ENCODE results near the gene ABCC8. TPM values are rescaled to one million over a fixed set of nuclear protein-coding genes. Genes with fewer than 3 reads are reported as not detected.
A peak's percentile ranks its signal among the peaks of the same experiment; 100 is the strongest.

Gene ABCC8
- polyA plus RNA-seq, 1 of the 3 experiments (the other 2 are of a cell fraction) = 1.1 TPM

- H3K9me3 ChIP-seq = no peaks in the 10 kb centered on the region
- H3K9ac ChIP-seq = no peak overlapping the region
- no peak for DNase-seq
- no peak overlapping the region for H3K27ac ChIP-seq (ENCODE audit: low read depth in 2 of 2, low read length in 1 of 2)
- ChIA-PET POLR2A (no interaction called here), CTCF (interaction anchor here (0.9 kb wide), 1 partner anchor 16 kb away, joined by 4 read pairs; no protein-coding TSS in a partner anchor)
- peak overlapping the region; percentile 64 to 77; a peak in 3 of 4 replicates for H3K4me3 ChIP-seq (ENCODE audit: low read depth in 2 of 2, low read length in 1 of 2)
- peak overlapping the region; percentile 95 for H3K4me2 ChIP-seq
- H2AFZ ChIP-seq (ENCODE audit: low read depth) = 0 out of 2 replicates have a peak overlapping the region, but pooled peaks have one; percentile 96
- H3F3A ChIP-seq (replicated peaks; ENCODE audit: insufficient read depth) = peaks cover 21% of the 10 kb centered on the region
- H4K20me1 ChIP-seq (ENCODE audit: insufficient read depth) = no peaks in the 10 kb centered on the region
- TF ChIP-seq CTCF (IDR thresholded peaks at IDR 0.05) (peak; percentile 22; the same call in 1 of the 2 replicates), REST (IDR thresholded peaks at IDR 0.05; ENCODE audit: low read depth, low read length) (no peak)
- H3K9me2 ChIP-seq = no peaks in the 10 kb centered on the region
- no peaks in the 10 kb centered on the region for H3K36me3 ChIP-seq (replicated peaks in 1 of 2; ENCODE audit: control insufficient read depth in 1 of 2, insufficient read depth in 2 of 2, low read length in 1 of 2)
- H3K27me3 ChIP-seq (ENCODE audit: insufficient read depth) = no peaks in the 10 kb centered on the region
- WGBS (ENCODE audit: low lambda C conversion rate) = 57% methylated on average over 12 of the region's 12 CpGs
- H3K79me2 ChIP-seq (ENCODE audit: insufficient read depth) = no peaks in the 10 kb centered on the region
- peaks cover 5 to 14% of the 10 kb centered on the region in 2 experiments; a peak in 3 of 4 replicates for H3K4me1 ChIP-seq (ENCODE audit: control insufficient read depth in 1 of 2, insufficient read depth in 2 of 2, low read depth in 1 of 2, low read length in 1 of 2)
Measured at GRCh38 chr11:17351172-17351509, 125.5 kb downstream of the ABCC8 start.

- no peaks in the 10 kb centered on the region for H3K36me3 ChIP-seq (replicated peaks in 1 of 2; ENCODE audit: control insufficient read depth in 1 of 2, insufficient read depth in 2 of 2, low read length in 1 of 2)
- H3K9ac ChIP-seq = no peak overlapping the region
- POLR2A ChIA-PET = no interaction called here
- H3K4me2 ChIP-seq = no peak overlapping the region
- CTCF ChIA-PET = interaction anchor here (0.9 kb wide), 1 partner anchor 15 kb away, joined by 4 read pairs; no protein-coding TSS in a partner anchor
- H3K9me2 ChIP-seq = no peaks in the 10 kb centered on the region
- H3K4me1 ChIP-seq (ENCODE audit: control insufficient read depth in 1 of 2, insufficient read depth in 2 of 2, low read depth in 1 of 2, low read length in 1 of 2) = peaks cover 5 to 14% of the 10 kb centered on the region in 2 experiments; a peak in 3 of 4 replicates
- TF ChIP-seq FOXJ3 (CRISPR knock-in tag; IDR thresholded peaks at IDR 0.05) (no peak), EZH2phosphoT487 (IDR thresholded peaks at IDR 0.05; ENCODE audit: borderline replicate concordance, low read depth) (no peak), EP300 (IDR thresholded peaks at IDR 0.05; ENCODE audit: borderline replicate concordance in 1 of 2, low read depth in 1 of 2, low read length in 1 of 2) (no peak), GABPA (IDR thresholded peaks at IDR 0.05; ENCODE audit: low read depth) (no peak), TAF1 (IDR thresholded peaks at IDR 0.05; ENCODE audit: borderline replicate concordance, low read depth, low read length) (no peak)
- H3K27ac ChIP-seq (ENCODE audit: low read depth in 2 of 2, low read length in 1 of 2) = no peak overlapping the region
- no peak overlapping the region for H2AFZ ChIP-seq (ENCODE audit: low read depth)
- no peaks in the 10 kb centered on the region for H4K20me1 ChIP-seq (ENCODE audit: insufficient read depth)
- no peaks in the 10 kb centered on the region for H3K79me2 ChIP-seq (ENCODE audit: insufficient read depth)
- WGBS (ENCODE audit: low lambda C conversion rate) = 88% methylated on average over 7 of the region's 7 CpGs
- H3K4me3 ChIP-seq (ENCODE audit: low read depth in 2 of 2, low read length in 1 of 2) = no peak overlapping the region
- H3F3A ChIP-seq (replicated peaks; ENCODE audit: insufficient read depth) = peaks cover 21% of the 10 kb centered on the region
- no peaks in the 10 kb centered on the region for H3K27me3 ChIP-seq (ENCODE audit: insufficient read depth)
- no peaks in the 10 kb centered on the region for H3K9me3 ChIP-seq
- DNase-seq = no peak
Measured at GRCh38 chr11:17350455-17351171, 126.0 kb downstream of the ABCC8 start.

Data from SK-N-SH (cell line).